ENCODE data around the gene ABCC5.

Gene ABCC5

DNA sequence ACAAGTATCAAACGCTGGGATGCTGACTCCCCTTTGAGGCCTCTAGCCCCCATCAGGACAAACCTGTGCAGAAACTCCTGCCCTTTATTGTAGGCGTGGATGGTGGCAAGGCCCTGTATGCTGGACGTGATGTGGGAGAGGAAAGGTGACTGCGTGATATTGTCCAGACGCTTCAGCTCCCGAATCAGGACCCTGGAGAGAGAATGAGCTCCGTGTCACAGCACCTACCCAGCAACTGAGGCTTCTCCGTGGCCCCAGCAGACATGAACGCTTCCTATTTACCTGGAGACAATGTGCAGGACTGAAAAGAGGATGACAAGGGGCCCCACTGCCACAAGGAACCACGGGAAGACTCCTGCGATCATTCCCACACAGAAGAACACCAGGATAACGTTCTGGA, 68.0 kb downstream of the ABCC5 start:
- in situ Hi-C loops (cut with MboI; ENCODE audit: low sequenced_read_pairs, unreplicated experiment), result no loop called here
- TF ChIP-seq, protein P1, sequence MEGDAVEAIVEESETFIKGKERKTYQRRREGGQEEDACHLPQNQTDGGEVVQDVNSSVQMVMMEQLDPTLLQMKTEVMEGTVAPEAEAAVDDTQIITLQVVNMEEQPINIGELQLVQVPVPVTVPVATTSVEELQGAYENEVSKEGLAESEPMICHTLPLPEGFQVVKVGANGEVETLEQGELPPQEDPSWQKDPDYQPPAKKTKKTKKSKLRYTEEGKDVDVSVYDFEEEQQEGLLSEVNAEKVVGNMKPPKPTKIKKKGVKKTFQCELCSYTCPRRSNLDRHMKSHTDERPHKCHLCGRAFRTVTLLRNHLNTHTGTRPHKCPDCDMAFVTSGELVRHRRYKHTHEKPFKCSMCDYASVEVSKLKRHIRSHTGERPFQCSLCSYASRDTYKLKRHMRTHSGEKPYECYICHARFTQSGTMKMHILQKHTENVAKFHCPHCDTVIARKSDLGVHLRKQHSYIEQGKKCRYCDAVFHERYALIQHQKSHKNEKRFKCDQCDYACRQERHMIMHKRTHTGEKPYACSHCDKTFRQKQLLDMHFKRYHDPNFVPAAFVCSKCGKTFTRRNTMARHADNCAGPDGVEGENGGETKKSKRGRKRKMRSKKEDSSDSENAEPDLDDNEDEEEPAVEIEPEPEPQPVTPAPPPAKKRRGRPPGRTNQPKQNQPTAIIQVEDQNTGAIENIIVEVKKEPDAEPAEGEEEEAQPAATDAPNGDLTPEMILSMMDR (IDR thresholded peaks at IDR 0.05; ENCODE audit: borderline replicate concordance, control extremely low read depth, extremely low read depth, insufficient read depth, missing control alignments), result no peak

DNA sequence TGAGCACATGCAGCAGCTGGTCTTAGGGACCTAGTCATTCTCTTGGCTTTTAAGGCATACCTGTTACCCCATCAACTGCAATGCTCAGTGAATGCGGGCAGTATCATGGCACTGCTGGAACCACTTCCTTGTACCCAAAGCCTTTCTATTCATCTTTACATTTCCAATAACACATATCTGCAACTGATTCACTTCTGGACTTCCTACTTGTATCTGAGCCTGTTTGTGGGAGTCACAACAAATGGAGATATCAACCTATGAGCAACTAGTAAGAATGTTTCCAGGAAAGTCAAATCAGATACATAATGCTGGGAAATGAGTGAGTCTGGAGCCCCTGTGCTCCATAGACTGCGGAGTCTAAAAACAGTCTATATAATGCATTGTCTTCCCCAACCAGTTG, 71.6 kb downstream of the ABCC5 start:
- no peak for DNase-seq (ENCODE audit: low spot score)
- TF ChIP-seq, protein P1 (IDR thresholded peaks at IDR 0.05; ENCODE audit: borderline replicate concordance, control extremely low read depth, extremely low read depth, insufficient read depth, missing control alignments), result no peak
- in situ Hi-C loops (cut with MboI; ENCODE audit: low sequenced_read_pairs, unreplicated experiment), result no loop called here

More for the DNA sequence above, 68.0 kb downstream of the ABCC5 start:
- DNase-seq (ENCODE audit: low spot score), result no peak

DNA sequence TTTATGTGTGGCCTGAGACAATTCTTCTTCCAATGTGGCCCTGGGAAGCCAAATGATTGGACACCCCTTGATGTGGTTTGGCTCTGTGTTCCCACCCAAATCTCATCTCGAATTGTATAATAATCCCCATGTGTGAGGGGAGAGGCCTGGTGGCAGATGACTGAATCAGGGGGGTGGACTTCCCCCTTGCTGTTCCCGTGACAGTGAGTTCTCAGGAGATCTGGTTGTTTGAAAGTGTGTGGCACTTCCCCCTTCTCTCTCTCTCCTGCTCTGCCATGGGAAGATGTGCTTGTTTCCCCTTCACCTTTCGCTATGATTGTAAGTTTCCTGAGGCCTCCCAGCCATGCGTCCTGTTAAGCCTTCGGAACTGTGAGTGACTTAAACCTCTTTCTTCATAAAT, 72.9 kb downstream of the ABCC5 start:
- in situ Hi-C loops (cut with MboI; ENCODE audit: low sequenced_read_pairs, unreplicated experiment), result no loop called here
- DNase-seq (ENCODE audit: low spot score), result no peak
- TF ChIP-seq, protein P1 (IDR thresholded peaks at IDR 0.05; ENCODE audit: borderline replicate concordance, control extremely low read depth, extremely low read depth, insufficient read depth, missing control alignments), result no peak

DNA sequence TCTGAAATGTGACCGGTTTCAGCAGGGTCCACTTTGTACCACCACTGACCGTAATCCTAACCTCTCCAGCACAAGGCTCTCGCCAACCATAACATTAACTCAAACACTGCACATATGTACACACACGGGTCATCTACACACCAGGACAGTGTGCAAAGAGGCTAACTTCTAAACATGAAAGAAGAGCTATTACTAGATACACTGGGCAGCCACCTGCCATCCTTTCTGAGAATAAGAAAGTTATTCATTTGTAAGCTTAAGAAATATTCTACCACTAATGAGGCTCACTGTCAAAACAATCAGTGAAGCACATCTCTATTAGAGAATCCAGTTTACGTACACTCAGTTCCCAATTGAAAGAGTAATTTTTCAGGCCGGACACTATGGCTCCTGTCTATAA, 73.9 kb downstream of the ABCC5 start:
- in situ Hi-C loops (cut with MboI; ENCODE audit: low sequenced_read_pairs, unreplicated experiment), result no loop called here
- no peak for DNase-seq (ENCODE audit: low spot score)
- TF ChIP-seq, protein P1 (IDR thresholded peaks at IDR 0.05; ENCODE audit: borderline replicate concordance, control extremely low read depth, extremely low read depth, insufficient read depth, missing control alignments), result no peak

DNA sequence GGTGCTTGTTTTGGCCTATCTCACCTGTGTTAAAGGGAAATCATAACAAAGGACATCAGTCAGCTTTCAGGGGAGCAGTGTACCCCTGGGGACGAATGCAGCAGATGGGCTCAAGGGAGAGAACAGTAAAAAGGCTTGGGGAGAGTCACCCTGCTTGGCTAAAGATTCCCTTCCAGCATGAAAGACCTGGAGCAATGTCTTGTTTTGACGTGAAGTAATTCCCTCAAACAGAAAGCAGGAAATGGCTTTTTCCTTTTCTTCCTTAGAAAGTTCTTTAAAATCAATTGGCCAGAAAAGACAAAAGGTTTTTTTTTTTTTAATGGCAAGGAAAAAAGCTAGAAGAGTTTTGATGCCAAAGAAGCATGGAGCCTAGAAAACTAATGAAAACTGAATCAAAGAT, 76.5 kb downstream of the ABCC5 start:
- in situ Hi-C loops (cut with MboI; ENCODE audit: low sequenced_read_pairs, unreplicated experiment), result no loop called here
- no peak for DNase-seq (ENCODE audit: low spot score)
- TF ChIP-seq, protein P1 (IDR thresholded peaks at IDR 0.05; ENCODE audit: borderline replicate concordance, control extremely low read depth, extremely low read depth, insufficient read depth, missing control alignments), result no peak

DNA sequence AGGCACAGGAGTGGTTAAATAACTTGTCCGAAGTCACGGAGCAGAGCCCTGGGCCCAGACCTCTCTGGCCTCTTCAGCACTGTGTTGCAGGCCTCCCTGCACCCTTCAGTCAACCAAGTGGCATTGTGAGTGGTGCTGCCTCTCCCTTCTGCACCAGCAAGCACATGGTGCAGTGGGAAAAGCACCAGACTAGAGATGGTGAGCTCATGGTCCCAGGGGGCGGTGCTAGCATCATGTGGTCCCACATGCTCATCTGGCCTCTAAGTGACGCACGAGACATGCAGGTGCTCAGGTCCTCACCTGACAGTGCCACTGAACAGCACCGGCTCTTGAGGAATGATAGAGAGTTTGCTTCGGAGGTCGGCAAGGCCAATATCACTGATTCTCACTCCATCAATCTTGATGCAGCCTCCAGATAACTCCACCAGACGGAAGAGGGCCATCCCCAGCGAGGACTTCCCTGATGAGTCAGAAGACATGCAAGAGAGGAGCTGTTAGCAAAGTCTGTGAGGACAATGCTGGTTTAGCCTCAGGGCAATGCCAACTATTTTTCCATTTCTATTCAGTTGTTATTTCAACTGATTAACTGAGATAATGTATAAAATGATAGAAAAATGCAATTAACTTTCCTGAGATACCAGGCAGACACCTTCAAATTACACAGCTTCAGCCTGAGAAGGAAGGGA, 79.9 kb downstream of the ABCC5 start:
- TF ChIP-seq, protein P1 (IDR thresholded peaks at IDR 0.05; ENCODE audit: borderline replicate concordance, control extremely low read depth, extremely low read depth, insufficient read depth, missing control alignments), result no peak
- DNase-seq (ENCODE audit: low spot score), result no peak
- in situ Hi-C loops (cut with MboI; ENCODE audit: low sequenced_read_pairs, unreplicated experiment), result no loop called here

Data from GM13976 (cell line).